HepG2 (cell line): Measurements from ENCODE around the gene RBCK1.

Experiments
- BRCA1 ChIP-seq: sonication (generic); formaldehyde crosslinking; IDR thresholded peaks from 2 replicates; pipeline ENCODE4 v1.4.0; 2020; ENCODE audit warnings: missing genetic modification reagents
- CTCF ChIP-seq: sonication (generic); formaldehyde crosslinking; IDR thresholded peaks from 2 replicates; pipeline ENCODE4 v1.5.0; 2020; ENCODE audit warnings: mild to moderate bottlenecking, missing genetic modification reagents, moderate library complexity
- MAFK ChIP-seq, 2 experiments: IDR thresholded peaks in 1 of 2; conservative IDR thresholded peaks in 1 of 2; 2 replicates each; pipeline ENCODE4 v1.6.1; 2011; ENCODE audit warnings: improper control_type of control experiment in 2 of 2, low read length in 2 of 2
- SIX1 ChIP-seq: sonication (generic); formaldehyde crosslinking; IDR thresholded peaks from 2 replicates; pipeline ENCODE4 v1.4.0; 2020; ENCODE audit warnings: missing genetic modification reagents, borderline replicate concordance
- TAF1 ChIP-seq: sonication (generic); formaldehyde crosslinking; IDR thresholded peaks from 2 replicates; pipeline ENCODE4 v1.4.0; 2020; ENCODE audit warnings: missing genetic modification reagents
- ZNF776 ChIP-seq: sonication (generic); formaldehyde crosslinking; IDR thresholded peaks from 2 replicates; pipeline ENCODE4 v1.4.0; 2020; ENCODE audit warnings: mild to moderate bottlenecking, missing genetic modification reagents

GRCh38 chr20:472889-473292 lies 64.8 kb downstream of the RBCK1 start:
- TF ChIP-seq TAF1 (CRISPR knock-in tag) (no peak), ZNF776 (no peak), MAFK (conservative IDR thresholded peaks at IDR 0.05 in 1 of 2, IDR thresholded peaks at IDR 0.05 in 1 of 2; ENCODE audit: low read length in 2 of 2) (no peak), CTCF (no peak), BRCA1 (no peak), SIX1 (CRISPR knock-in tag) (no peak)
